Ascending aorta (tissue), 2 donors: Measurements from ENCODE around the gene ANKZF1. TPM values are rescaled to one million over a fixed set of nuclear protein-coding genes. Genes with fewer than 3 reads are reported as not detected.

Experiments
- DNase-seq, 2 donors: peaks; one replicate each; pipeline ENCODE4 v3.0.0-alpha.2; 2019; ENCODE audit warnings: low spot score in 2 of 2
- H3K27ac ChIP-seq, 2 donors: fragments of 200-600 bp; sonication (generic); one replicate each; pipeline ENCODE4 v1.5.1; 2016 to 2017; ENCODE audit warnings: mild to moderate bottlenecking in 1 of 2
- H3K27me3 ChIP-seq: fragments of 200-600 bp; sonication (generic); one replicate; pipeline ENCODE4 v1.5.1; 2017
- H3K36me3 ChIP-seq, 2 donors: fragments of 200-600 bp; sonication (generic); one replicate each; pipeline ENCODE4 v1.5.1; 2016
- H3K4me1 ChIP-seq, 2 donors: fragments of 200-600 bp; sonication (generic); one replicate each; pipeline ENCODE4 v1.5.1; 2016 to 2017; ENCODE audit warnings: mild to moderate bottlenecking in 1 of 2
- H3K4me3 ChIP-seq, 2 donors: fragments of 200-600 bp; sonication (generic); one replicate each; pipeline ENCODE4 v1.5.1; 2016 to 2017; ENCODE audit warnings: mild to moderate bottlenecking in 1 of 2
- H3K9me3 ChIP-seq, 2 donors: fragments of 200-600 bp; sonication (generic); one replicate each; pipeline ENCODE4 v1.5.1; 2016
- intact Hi-C: fragments of 100-400 bp; cut with DNase I; formaldehyde crosslinking; loops from one replicate; pipeline ENCODE4 v1.15.1; 2023
- total RNA-seq: library from RNA; depleted of rRNA; stranded (reverse); fragments of >200 nt; gene quantifications from one replicate; pipeline ENCODE4 v1.1.0, GENCODE V29; 2016
- TF ChIP-seq, protein P1 (sequence below), 3 experiments: fragments of 200-600 bp in 2 of 3; fragments of 450-650 bp in 1 of 3; sonication (generic) in 2 of 3; IDR thresholded peaks; one replicate each; pipeline ENCODE4 v1.5.1; 2016 to 2019; ENCODE audit warnings: antibody characterized with exemption in 3 of 3, mild to moderate bottlenecking in 1 of 3, moderate library complexity in 1 of 3

ANKZF1 gene
- total RNA-seq, 1 donor from 2014 or later = 53.1 TPM

GRCh38 chr2:219271021-219271420 is 41.4 kb downstream of the ANKZF1 start:
- no peak for DNase-seq
- TF ChIP-seq, protein P1, sequence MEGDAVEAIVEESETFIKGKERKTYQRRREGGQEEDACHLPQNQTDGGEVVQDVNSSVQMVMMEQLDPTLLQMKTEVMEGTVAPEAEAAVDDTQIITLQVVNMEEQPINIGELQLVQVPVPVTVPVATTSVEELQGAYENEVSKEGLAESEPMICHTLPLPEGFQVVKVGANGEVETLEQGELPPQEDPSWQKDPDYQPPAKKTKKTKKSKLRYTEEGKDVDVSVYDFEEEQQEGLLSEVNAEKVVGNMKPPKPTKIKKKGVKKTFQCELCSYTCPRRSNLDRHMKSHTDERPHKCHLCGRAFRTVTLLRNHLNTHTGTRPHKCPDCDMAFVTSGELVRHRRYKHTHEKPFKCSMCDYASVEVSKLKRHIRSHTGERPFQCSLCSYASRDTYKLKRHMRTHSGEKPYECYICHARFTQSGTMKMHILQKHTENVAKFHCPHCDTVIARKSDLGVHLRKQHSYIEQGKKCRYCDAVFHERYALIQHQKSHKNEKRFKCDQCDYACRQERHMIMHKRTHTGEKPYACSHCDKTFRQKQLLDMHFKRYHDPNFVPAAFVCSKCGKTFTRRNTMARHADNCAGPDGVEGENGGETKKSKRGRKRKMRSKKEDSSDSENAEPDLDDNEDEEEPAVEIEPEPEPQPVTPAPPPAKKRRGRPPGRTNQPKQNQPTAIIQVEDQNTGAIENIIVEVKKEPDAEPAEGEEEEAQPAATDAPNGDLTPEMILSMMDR (IDR thresholded peaks at IDR 0.05) = no peak
- Histone ChIP-seq H3K4me1 (peaks cover 7 to 10% of the 10 kb centered on the region in 2 donors), H3K27ac (no peak overlapping the region), H3K27me3 (no peaks in the 10 kb centered on the region), H3K36me3 (no peaks in the 10 kb centered on the region), H3K9me3 (no peaks in the 10 kb centered on the region), H3K4me3 (no peak overlapping the region)
- intact Hi-C loops = loop anchor here (10.0 kb wide), 1 partner anchor 274 kb away; the partner anchor contains the start of genes CHPF and TMEM198

- intact Hi-C loops = loop anchor here (10.0 kb wide), 1 partner anchor 272 kb away; the partner anchor contains the start of genes CHPF and TMEM198
- TF ChIP-seq, protein P1 (IDR thresholded peaks at IDR 0.05) = no peak
Observed at GRCh38 chr2:219272356-219272755, 42.8 kb downstream of the ANKZF1 start.

GRCh38 chr2:219272995-219273394 is 43.4 kb downstream of the ANKZF1 start:
- H3K36me3 ChIP-seq = no peaks in the 10 kb centered on the region
- H3K27ac ChIP-seq = peak overlapping the region; percentile 96
- TF ChIP-seq, protein P1 (IDR thresholded peaks at IDR 0.05) = no peak
- H3K4me1 ChIP-seq = peaks cover 10 to 14% of the 10 kb centered on the region in 2 donors
- H3K27me3 ChIP-seq = no peaks in the 10 kb centered on the region
- H3K4me3 ChIP-seq = no peak overlapping the region
- no peak for DNase-seq
- no peaks in the 10 kb centered on the region for H3K9me3 ChIP-seq
- intact Hi-C loops = loop anchor here (10.0 kb wide), 1 partner anchor 272 kb away; the partner anchor contains the start of genes CHPF and TMEM198

More at GRCh38 chr2:219272356-219272755, 42.8 kb downstream of the ANKZF1 start:
- Histone ChIP-seq H3K27ac (no peak overlapping the region), H3K36me3 (no peaks in the 10 kb centered on the region), H3K4me3 (no peak overlapping the region), H3K27me3 (no peaks in the 10 kb centered on the region), H3K9me3 (no peaks in the 10 kb centered on the region), H3K4me1 (peaks cover 8 to 10% of the 10 kb centered on the region in 2 donors)
- no peak for DNase-seq

- no peaks in the 10 kb centered on the region for H3K27me3 ChIP-seq
- peak overlapping the region; percentile 96 for H3K27ac ChIP-seq
- TF ChIP-seq, protein P1 (IDR thresholded peaks at IDR 0.05) = no peak
- DNase-seq = peak; percentile 52 to 78
- intact Hi-C loops = loop anchor here (1.0 to 10.0 kb wide), 4 partner anchors 20 to 271 kb away; partner anchors contain the start of genes CHPF, RETREG2 and TMEM198
- H3K36me3 ChIP-seq = no peaks in the 10 kb centered on the region
- H3K9me3 ChIP-seq = no peaks in the 10 kb centered on the region
- H3K4me3 ChIP-seq = peak overlapping the region in 1 of 2 donors; percentile 5
- peaks cover 10 to 23% of the 10 kb centered on the region in 2 donors for H3K4me1 ChIP-seq
Observed at GRCh38 chr2:219273937-219274336, 44.3 kb downstream of the ANKZF1 start.

DNA sequence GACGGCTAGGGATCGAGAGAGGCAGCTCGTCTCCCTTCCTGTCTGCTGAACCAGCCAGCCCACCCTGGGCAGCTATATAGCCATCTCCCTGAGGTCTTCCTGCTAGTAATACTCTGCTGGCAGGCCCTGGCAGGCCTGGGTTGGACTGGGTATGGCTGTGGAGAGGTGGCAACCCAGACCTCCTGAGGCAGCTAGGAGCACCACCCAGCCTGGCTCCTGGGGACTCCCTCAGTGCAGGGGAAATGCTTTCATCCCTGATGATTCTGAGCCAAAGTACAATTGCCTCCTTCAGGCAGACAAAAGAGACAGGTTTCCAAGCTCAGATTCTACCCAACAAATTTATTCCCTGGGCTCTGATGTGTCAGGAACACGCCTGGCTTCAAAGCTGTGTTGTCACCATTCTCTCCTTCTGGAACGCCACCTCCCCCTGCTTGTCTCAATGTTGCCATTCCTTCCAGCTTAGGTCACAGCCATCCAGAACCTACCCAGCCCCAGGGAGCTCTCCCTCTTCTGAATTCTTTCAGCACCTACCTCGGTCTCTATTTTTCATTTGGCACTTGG is 44.8 kb downstream of the ANKZF1 start:
- intact Hi-C loops = loop anchor here (1.0 to 10.0 kb wide), 4 partner anchors 20 to 270 kb away; partner anchors contain the start of genes CHPF, RETREG2 and TMEM198
- Histone ChIP-seq H3K4me3 (peak overlapping the region in 1 of 2 donors; percentile 5), H3K36me3 (no peaks in the 10 kb centered on the region), H3K4me1 (peaks cover 10 to 23% of the 10 kb centered on the region in 2 donors), H3K27ac (peak overlapping the region; percentile 96), H3K9me3 (no peaks in the 10 kb centered on the region), H3K27me3 (no peaks in the 10 kb centered on the region)
- DNase-seq = peak; percentile 43 to 92
- TF ChIP-seq, protein P1 (IDR thresholded peaks at IDR 0.05) = peak in 1 of 3 experiments; percentile 4
